Activated CD8-positive, alpha-beta T cell treated with anti-CD3 and anti-CD28 coated beads for 36 hours (primary cell): ENCODE data around the gene CFAP58. TPM values are rescaled to one million over a fixed set of nuclear protein-coding genes. Genes with fewer than 3 reads are reported as not detected.

Experiments used
- ATAC-seq: fragments of 200-7000 bp; cut with Tn5 transposase; one replicate; pipeline ENCODE4 v1.10.0; 2021; ENCODE audit warnings: mild to moderate bottlenecking, moderate library complexity
- CTCF ChIA-PET: fragments of 350-600 bp; sonication (Branson Sonifier 250); formaldehyde crosslinking; loops from one replicate; lab custom pipeline; 2021; ENCODE audit warnings: antibody characterized with exemption; lab: Charles Lee
- POLR2A ChIA-PET: fragments of 350-600 bp; sonication (Branson Sonifier 250); formaldehyde crosslinking; loops from one replicate; lab custom pipeline; 2021; ENCODE audit warnings: antibody characterized with exemption; lab: Charles Lee
- DNase-seq: peaks from one replicate; pipeline ENCODE4 v3.0.0-alpha.2; 2020
- H3K27ac Mint-ChIP-seq: one replicate; pipeline ENCODE4 v1.8.0; 2021; ENCODE audit warnings: mild to moderate bottlenecking, mixed read lengths
- H3K27me3 Mint-ChIP-seq: one replicate; pipeline ENCODE4 v1.8.0; 2021; ENCODE audit warnings: mixed read lengths
- H3K36me3 Mint-ChIP-seq: one replicate; pipeline ENCODE4 v1.8.0; 2021; ENCODE audit warnings: low read depth, mixed read lengths
- H3K4me1 Mint-ChIP-seq: one replicate; pipeline ENCODE4 v1.8.0; 2021; ENCODE audit warnings: low read depth, mixed read lengths
- H3K4me3 Mint-ChIP-seq: one replicate; pipeline ENCODE4 v1.8.0; 2021; ENCODE audit warnings: mild to moderate bottlenecking, moderate library complexity, mixed read lengths
- H3K9me3 Mint-ChIP-seq: one replicate; pipeline ENCODE4 v1.8.0; 2021; ENCODE audit warnings: mixed read lengths
- intact Hi-C: fragments of 100-400 bp; cut with micrococcal nuclease; formaldehyde crosslinking; loops from one replicate; pipeline ENCODE4 v1.10.0; 2022
- total RNA-seq, 2 experiments: library from RNA; stranded (reverse); gene quantifications; one replicate each; pipeline ENCODE4 v1.2.3, GENCODE V29; 2021
- TF ChIP-seq, protein P1 (sequence below): fragments of 200-600 bp; IDR thresholded peaks from one replicate; pipeline ENCODE4 v1.8.0; 2022; ENCODE audit warnings: antibody characterized with exemption, mild to moderate bottlenecking

Gene CFAP58
- total RNA-seq, 2 experiments from 2014 or later: 0.27 to 0.38 TPM

DNA sequence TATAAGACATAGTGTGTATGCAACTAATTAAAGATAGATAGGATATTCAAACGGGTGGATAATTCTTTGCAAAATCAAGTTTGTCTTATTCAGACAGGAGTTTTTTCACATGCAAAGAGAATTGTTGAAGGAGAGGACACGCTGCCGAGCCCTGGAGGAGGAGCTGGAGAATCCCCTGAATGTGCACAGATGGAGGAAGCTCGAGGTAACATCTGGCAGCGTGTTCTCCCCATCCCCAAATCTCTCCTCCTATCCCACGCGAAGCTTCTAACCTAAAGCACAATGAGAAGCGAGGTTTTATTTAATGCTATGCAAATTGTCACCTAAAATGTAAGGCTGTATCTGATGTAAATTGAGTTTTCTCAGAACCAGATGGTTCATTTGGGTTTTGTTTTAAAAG lies 50.0 kb downstream of the CFAP58 start:
- DNase-seq (no peak), ATAC-seq (no peak)
- H3K27me3 Mint-ChIP-seq: peaks cover 6% of the 10 kb centered on the region
- TF ChIP-seq, protein P1, sequence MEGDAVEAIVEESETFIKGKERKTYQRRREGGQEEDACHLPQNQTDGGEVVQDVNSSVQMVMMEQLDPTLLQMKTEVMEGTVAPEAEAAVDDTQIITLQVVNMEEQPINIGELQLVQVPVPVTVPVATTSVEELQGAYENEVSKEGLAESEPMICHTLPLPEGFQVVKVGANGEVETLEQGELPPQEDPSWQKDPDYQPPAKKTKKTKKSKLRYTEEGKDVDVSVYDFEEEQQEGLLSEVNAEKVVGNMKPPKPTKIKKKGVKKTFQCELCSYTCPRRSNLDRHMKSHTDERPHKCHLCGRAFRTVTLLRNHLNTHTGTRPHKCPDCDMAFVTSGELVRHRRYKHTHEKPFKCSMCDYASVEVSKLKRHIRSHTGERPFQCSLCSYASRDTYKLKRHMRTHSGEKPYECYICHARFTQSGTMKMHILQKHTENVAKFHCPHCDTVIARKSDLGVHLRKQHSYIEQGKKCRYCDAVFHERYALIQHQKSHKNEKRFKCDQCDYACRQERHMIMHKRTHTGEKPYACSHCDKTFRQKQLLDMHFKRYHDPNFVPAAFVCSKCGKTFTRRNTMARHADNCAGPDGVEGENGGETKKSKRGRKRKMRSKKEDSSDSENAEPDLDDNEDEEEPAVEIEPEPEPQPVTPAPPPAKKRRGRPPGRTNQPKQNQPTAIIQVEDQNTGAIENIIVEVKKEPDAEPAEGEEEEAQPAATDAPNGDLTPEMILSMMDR: no peak
- H3K9me3 Mint-ChIP-seq: no peaks in the 10 kb centered on the region
- intact Hi-C loops: loop anchor here (10.0 kb wide), 1 partner anchor 211 kb away; no protein-coding TSS in a partner anchor
- peaks cover 2% of the 10 kb centered on the region for H3K4me1 Mint-ChIP-seq
- no peak overlapping the region for H3K27ac Mint-ChIP-seq
- H3K4me3 Mint-ChIP-seq: no peak overlapping the region
- POLR2A ChIA-PET: no interaction called here
- CTCF ChIA-PET: no interaction called here
- H3K36me3 Mint-ChIP-seq: no peaks in the 10 kb centered on the region

DNA sequence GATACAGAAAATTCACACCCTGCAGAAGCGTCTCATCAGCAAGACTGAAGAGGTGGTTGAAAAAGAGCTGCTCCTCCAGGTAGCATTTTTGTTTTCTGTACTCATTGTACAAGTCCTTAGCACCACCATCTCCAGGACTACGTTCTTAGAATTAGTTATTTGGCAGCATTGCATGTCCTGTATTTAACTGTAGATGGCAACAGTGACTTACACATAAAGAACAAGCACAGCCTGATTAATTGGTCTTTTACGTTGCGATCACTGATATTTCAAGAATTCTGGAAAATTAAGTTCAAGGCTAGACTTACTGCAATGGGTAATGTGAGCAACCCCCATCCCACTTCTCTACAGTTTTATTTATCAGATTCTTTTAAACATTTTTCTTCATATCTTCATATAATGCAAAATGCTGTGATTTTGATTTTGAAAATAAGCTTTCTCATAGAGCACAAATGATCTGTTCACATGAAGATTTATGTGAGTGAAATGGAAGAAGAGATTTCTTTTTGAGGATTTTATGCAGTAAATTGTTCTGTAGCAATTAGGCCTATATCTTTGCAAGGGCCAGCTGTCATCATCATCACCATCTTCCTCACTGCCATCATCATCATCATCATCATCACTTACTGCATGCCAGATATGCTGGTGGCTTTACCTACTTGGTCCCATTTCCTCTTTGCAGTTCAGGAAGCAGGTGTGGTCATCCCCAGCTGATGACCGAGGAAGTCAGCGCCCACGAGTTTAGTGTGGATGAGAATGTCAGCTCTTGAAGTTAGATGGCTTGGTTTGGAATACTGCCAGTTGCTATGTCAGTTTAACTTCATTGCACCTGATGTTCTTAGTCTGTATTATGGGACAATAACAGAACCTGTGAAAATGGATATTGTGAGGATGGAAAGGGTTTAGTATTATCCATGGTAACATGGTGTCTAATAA lies 53.4 kb downstream of the CFAP58 start:
- no peak overlapping the region for H3K27ac Mint-ChIP-seq
- ATAC-seq: no peak
- CTCF ChIA-PET: interaction anchor here (0.7 to 2.1 kb wide), 11 partner anchors 9 to 241 kb away, joined by 3 to 9 read pairs (median 3); no protein-coding TSS in a partner anchor
- H3K27me3 Mint-ChIP-seq: peaks cover 7% of the 10 kb centered on the region
- no peak overlapping the region for H3K4me3 Mint-ChIP-seq
- no peaks in the 10 kb centered on the region for H3K9me3 Mint-ChIP-seq
- H3K4me1 Mint-ChIP-seq: peaks cover 2% of the 10 kb centered on the region
- TF ChIP-seq, protein P1: peak; percentile 50
- intact Hi-C loops: loop anchor here (10.0 kb wide), 1 partner anchor 208 kb away; no protein-coding TSS in a partner anchor
- POLR2A ChIA-PET: no interaction called here
- DNase-seq: no peak
- no peaks in the 10 kb centered on the region for H3K36me3 Mint-ChIP-seq

DNA sequence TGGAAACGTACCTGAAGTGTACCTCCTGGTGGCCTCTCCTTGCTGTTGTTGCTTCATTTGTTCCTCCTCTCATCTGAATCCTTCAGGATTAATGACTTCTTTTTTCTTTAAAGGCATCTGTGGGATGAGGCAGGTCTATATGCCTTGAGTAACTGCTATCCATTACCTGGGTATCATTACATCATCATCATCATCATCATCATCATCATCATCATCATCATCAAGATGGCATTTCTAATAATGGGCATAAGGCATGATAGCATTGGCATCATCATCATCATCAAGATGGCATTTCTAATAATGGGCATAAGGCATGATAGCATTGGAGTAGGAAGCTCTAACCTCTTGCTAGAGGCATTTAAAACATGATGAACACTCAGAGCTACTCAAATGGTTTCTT lies 59.9 kb downstream of the CFAP58 start:
- no peak for DNase-seq
- Mint-ChIP-seq H3K27me3 (peaks cover 7% of the 10 kb centered on the region), H3K36me3 (no peaks in the 10 kb centered on the region), H3K4me1 (no peaks in the 10 kb centered on the region), H3K9me3 (no peaks in the 10 kb centered on the region), H3K27ac (no peak overlapping the region), H3K4me3 (no peak overlapping the region)
- ChIA-PET POLR2A (no interaction called here), CTCF (interaction anchor here (1.5 kb wide), 1 partner anchor 12 kb away, joined by 4 read pairs; no protein-coding TSS in a partner anchor)
- no peak for ATAC-seq
- TF ChIP-seq, protein P1: no peak
- intact Hi-C loops: no loop called here

DNA sequence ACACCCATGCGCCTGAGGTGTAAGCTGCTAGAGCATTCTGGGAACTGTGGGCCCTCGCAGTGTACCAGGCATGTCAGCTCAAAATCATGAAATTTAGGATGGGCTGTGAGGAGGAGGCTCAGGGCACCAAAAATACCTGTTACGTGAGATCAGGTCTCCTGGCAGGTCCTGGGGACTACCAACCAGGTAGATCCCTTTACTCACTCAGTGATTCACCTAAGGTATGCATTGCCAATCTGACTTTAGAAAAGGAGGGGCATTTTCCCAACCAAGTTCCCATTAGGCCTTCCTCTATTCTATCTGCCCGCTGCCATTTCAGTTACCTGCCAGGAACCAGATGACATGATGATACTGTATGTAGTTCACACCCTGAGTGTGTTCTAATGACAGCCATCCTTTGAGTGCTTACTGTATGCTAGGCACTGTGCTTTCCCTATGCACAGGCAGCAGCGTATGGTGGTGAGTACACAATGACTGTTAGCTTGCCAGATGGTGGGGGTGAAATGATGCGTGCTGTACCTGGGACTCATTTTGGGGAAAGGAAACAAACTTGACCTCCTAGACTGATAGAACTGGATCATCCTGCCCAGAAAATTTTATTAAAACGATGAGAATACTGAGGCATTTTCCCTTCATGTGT lies 62.0 kb downstream of the CFAP58 start:
- ATAC-seq (no peak), DNase-seq (no peak)
- Mint-ChIP-seq H3K4me3 (no peak overlapping the region), H3K27ac (no peak overlapping the region), H3K36me3 (no peaks in the 10 kb centered on the region), H3K27me3 (peaks cover 6% of the 10 kb centered on the region), H3K9me3 (no peaks in the 10 kb centered on the region), H3K4me1 (no peaks in the 10 kb centered on the region)
- ChIA-PET CTCF (interaction anchor here (1.7 kb wide), 1 partner anchor 141 kb away, joined by 3 read pairs; no protein-coding TSS in a partner anchor), POLR2A (no interaction called here)
- intact Hi-C loops: no loop called here
- TF ChIP-seq, protein P1: no peak
